Measurements from ENCODE around the gene STAC3. TPM values are rescaled to one million over a fixed set of nuclear protein-coding genes. Genes with fewer than 3 reads are reported as not detected.
"Not testable (repeated sequence)": the region's sequence is repeated elsewhere in the genome, so short reads cannot be mapped to it uniquely, and the experiment has no call there.

Gene STAC3
- total RNA-seq: 0.94 TPM
- long read RNA-seq, partial matches to known transcripts: 0 of 1 reads
- long read RNA-seq, other reads (novel, unspliced or antisense): 1 of 1 reads

DNA sequence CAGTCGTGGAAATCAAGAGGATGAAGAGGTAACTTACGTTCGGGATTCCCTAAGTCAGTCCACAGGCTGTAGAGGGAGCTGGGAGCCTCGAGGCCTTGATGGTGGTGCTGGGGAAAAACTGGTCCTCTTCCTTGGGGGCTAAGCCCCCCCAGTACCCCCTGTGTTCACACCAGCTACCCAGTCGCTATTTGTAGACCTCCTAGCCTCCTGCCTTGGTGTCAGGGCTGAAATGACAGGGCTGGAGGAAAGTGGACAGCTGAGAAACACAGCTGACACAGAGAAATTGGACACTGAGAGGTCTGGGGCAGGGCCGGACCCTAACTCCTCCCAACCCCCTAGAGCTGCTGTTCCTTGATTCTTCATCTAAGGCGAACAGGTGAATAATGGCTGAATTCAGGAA, at the start of gene STAC3:
Gene STAC3, minus strand, starts transcription at position 232 of the 400 bp plus-strand sequence. CDS start 1,551 bp downstream, outside the sequence.
- DNase-seq (ENCODE audit: low spot score): peak; percentile 49
- intact Hi-C loops (cut with DNase I): no loop called here

GRCh38 chr12:57299514-57300016, 48.6 kb upstream of the STAC3 start:
- no peak for DNase-seq (ENCODE audit: low spot score)
- intact Hi-C loops (cut with DNase I): no loop called here

DNA sequence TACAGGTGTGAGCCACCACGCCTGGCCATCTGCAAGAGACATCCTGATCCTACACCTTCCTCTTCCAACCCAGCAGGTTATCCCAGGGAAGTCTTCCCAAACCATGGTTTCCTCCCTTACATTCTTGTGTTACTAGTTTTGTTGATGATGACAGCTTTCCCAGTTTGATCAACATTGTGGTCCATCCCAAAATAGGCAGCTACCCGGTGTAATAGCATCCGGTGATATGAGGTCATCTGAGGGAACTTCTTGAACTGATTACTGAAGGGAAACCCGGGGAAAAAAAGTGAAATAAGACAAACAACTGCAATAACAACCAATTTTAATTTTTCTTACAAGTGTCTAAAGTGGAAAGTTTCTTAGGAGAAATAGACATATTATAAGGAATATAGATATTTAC, 45.3 kb upstream of the STAC3 start:
- intact Hi-C loops (cut with DNase I): no loop called here
- no peak for DNase-seq (ENCODE audit: low spot score)

DNA sequence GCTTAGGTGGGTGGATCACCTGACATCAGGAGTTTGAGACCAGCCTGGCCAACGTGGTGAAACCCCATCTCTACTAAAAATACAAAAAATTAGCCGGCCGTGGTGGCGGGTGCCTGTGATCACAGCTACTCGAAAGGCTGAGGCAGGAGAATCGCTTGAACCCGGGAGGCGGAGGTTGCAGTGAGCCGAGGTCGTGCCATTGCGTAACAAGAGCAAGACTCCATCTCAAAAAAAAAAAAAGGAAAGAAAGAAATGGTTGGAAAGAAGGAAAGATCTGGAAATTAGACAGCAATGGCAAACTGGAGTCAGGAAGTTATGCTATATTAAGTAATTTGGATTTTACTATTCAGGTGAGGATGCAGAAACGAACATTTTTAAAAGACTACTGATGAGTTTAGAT, 31.1 kb upstream of the STAC3 start:
- DNase-seq (ENCODE audit: low spot score); intact Hi-C loops (cut with DNase I): not testable (repeated sequence)

- intact Hi-C loops (cut with DNase I): no loop called here
- no peak for DNase-seq (ENCODE audit: low spot score)
Observed at GRCh38 chr12:57280211-57281062, 29.4 kb upstream of the STAC3 start.

- intact Hi-C loops (cut with DNase I): no loop called here
- no peak for DNase-seq (ENCODE audit: low spot score)
Observed at GRCh38 chr12:57278465-57279381, 27.7 kb upstream of the STAC3 start.

- intact Hi-C loops (cut with DNase I): no loop called here
- no peak for DNase-seq (ENCODE audit: low spot score)
Observed at GRCh38 chr12:57276935-57277563, 26.1 kb upstream of the STAC3 start.

GRCh38 chr12:57276233-57276632, 25.2 kb upstream of the STAC3 start:
- DNase-seq (ENCODE audit: low spot score); intact Hi-C loops (cut with DNase I): not testable (repeated sequence)

- no peak for DNase-seq (ENCODE audit: low spot score)
Observed at GRCh38 chr12:57273516-57273915, 22.5 kb upstream of the STAC3 start.

DNA sequence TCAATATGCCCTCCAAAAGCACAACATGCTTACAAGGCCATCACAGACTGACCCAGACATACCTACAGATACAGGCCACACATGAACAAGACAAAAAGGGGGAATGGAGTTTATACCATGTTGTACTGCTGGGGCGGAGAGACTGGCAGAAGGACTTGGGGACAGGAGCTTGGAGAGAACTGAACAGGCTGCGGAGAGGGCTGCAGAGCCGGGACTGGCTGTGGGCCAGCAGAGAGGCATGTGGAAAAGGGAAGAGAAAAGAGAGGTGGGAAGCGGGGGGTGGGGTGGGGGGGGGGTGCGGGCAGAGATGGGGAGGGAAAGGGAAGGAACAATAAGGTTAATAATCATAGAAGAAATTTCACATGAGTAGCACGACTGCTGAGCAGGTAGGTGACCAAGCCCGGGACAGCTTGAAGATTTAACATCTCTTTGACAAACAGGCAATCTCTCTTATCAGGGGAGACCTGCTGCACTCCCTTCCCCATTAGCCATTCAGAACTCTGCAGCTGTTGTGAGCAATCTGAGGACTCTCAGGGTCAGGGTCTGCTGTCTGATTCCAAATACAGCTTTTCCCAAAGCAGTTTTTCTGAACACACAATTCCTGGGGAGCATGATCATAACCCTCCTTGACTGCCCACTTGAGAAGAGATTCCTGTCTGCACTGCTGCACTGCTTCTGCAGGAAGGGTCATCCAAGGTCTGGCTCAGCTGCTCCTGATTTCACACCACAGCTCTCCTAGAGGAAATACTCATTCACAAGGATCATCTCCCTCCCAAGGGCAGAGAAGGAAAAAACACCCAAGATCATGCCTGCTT, 21.6 kb upstream of the STAC3 start:
- intact Hi-C loops (cut with DNase I): no loop called here
- no peak for DNase-seq (ENCODE audit: low spot score)

More at GRCh38 chr12:57273516-57273915, 22.5 kb upstream of the STAC3 start:
- intact Hi-C loops (cut with DNase I): no loop called here

- no peak for DNase-seq (ENCODE audit: low spot score)
Observed at GRCh38 chr12:57270966-57271470, 20.0 kb upstream of the STAC3 start.

DNA sequence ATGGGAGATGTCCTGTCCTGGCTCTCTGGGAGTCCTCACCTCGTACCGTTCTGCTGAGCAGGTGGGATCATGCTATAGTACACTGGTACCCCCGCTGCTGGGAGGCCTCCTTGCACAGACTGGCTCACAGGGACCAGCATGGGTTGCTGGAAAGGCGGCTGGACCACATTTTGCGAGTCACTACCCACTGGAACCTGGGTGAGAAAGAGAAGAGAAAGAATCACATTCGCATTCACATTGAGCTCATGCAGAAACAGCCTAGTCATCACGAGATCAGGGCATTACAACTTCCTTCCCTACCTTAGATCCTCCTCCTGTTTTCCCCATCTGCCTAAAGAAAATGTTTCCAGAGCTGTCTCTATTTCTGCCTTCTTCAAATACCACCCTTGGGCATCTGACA, 17.3 kb upstream of the STAC3 start:
- intact Hi-C loops (cut with DNase I): no loop called here
- no peak for DNase-seq (ENCODE audit: low spot score)

More at GRCh38 chr12:57270966-57271470, 20.0 kb upstream of the STAC3 start:
- intact Hi-C loops (cut with DNase I): no loop called here

GRCh38 chr12:57266681-57267080, 15.7 kb upstream of the STAC3 start:
- DNase-seq (ENCODE audit: low spot score): no peak
- intact Hi-C loops (cut with DNase I): no loop called here

- no peak for DNase-seq (ENCODE audit: low spot score)
- intact Hi-C loops (cut with DNase I): loop anchor here (5.0 kb wide), 1 partner anchor 189 kb away; no protein-coding TSS in a partner anchor
Observed at GRCh38 chr12:57263096-57263495, 12.1 kb upstream of the STAC3 start.

- intact Hi-C loops (cut with DNase I): loop anchor here (5.0 kb wide), 1 partner anchor 190 kb away; no protein-coding TSS in a partner anchor
- no peak for DNase-seq (ENCODE audit: low spot score)
Observed at GRCh38 chr12:57262126-57262822, 11.3 kb upstream of the STAC3 start.

DNA sequence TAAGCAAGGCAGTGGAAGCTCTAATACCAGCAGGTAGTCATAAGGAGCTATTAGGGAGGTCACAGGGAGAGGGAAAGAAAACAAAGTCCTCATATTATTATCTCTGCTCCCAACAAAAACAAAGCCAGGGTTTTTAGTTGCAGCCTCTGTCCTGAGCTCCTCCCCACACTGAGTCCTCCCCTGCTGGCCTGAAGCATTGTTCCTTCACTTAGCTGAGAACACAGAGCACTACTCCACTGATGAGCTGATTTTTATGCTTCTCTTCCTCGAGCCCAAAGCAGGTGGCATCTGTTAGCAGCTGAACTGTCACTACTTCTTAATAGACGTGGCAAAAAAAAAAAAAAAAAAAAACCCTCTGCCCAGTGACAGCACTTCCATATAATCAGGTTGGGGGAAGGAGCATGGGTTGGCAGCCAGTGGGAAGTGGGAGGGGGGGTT, 10.5 kb upstream of the STAC3 start:
- DNase-seq (ENCODE audit: low spot score): no peak
- intact Hi-C loops (cut with DNase I): loop anchor here (5.0 kb wide), 1 partner anchor 191 kb away; no protein-coding TSS in a partner anchor

DNA sequence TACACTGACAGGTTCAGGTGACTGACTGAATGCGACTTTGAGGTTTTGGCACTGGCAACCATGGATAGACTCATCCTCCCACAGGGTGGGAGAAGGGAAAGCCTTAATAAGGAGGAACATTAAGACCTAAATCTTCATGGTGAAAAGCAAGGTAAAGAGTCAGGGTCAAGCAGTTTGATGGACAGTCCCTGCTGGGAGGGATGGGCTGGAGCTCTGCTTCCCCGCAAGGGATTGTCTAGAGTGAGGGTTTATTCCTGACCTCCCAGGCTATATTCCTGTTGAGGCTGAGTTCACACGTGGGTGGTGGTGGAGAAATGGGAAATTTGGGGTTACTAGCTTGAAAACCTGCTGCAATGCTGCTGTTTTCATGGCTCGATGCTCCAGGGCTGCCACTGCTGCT, 9.4 kb upstream of the STAC3 start:
- DNase-seq (ENCODE audit: low spot score): no peak
- intact Hi-C loops (cut with DNase I): loop anchor here (5.0 kb wide), 1 partner anchor 192 kb away; no protein-coding TSS in a partner anchor

Data from cardiac septum (tissue), 1 donor.